Stimulated activated naive CD8-positive, alpha-beta T cell treated with anti-CD3 and anti-CD28 coated beads, Interleukin-15, Interleukin-2, amounts not matched to agents 100 U/mL and 50 U/mL, for 24 hours (primary cell): Measurements from ENCODE around the gene OTOF.

Experiments used
- ATAC-seq: fragments of 150-1000 bp; cut with Tn5 transposase; one replicate; pipeline ENCODE4 v1.10.0; 2021
- DNase-seq: peaks from one replicate; pipeline ENCODE4 v3.0.0; 2021

The OTOF gene

DNA sequence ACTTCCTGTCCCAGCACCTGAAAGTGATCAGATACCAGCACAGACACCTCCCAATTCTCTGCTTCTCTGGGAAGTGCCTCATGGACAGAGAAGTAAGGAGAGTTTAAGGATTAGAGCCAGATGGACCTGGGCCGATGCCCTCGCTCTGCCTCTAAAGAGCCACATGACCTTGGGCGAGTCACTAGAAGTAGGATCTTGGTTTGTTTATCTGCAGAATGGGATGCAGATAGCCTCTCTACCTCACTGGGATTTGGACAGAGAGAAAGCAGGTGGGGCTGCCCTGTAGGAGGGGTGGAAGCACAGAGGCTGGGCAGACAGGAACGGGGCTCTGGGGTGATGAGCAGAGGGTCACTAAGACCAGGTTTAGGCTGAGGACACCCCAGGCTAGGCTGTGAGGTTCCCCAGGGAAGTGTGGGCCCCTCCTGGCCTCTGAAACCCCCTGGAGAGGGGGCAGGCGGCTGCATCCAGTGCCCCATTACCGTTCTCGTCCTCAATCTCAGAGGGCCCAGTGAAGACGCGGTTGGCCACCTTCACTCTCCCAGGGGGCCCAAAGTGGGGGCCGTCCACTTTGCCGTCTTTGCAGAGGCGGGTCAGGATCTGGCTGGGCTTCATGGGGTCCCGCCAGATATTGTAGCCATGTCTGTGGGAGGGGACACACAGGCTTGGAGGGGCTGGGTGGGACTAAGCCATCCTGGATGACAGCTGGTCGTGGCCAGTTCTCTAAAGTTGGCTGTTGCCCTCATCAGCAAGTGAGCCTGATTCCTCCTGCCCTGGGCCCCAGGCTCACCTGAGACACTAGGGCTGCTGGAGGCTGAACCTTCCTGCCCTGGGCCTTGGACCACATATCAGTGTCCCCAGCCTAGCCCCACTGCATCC lies 13.3 kb downstream of the OTOF start:
- DNase-seq = no peak
- ATAC-seq = no peak

DNA sequence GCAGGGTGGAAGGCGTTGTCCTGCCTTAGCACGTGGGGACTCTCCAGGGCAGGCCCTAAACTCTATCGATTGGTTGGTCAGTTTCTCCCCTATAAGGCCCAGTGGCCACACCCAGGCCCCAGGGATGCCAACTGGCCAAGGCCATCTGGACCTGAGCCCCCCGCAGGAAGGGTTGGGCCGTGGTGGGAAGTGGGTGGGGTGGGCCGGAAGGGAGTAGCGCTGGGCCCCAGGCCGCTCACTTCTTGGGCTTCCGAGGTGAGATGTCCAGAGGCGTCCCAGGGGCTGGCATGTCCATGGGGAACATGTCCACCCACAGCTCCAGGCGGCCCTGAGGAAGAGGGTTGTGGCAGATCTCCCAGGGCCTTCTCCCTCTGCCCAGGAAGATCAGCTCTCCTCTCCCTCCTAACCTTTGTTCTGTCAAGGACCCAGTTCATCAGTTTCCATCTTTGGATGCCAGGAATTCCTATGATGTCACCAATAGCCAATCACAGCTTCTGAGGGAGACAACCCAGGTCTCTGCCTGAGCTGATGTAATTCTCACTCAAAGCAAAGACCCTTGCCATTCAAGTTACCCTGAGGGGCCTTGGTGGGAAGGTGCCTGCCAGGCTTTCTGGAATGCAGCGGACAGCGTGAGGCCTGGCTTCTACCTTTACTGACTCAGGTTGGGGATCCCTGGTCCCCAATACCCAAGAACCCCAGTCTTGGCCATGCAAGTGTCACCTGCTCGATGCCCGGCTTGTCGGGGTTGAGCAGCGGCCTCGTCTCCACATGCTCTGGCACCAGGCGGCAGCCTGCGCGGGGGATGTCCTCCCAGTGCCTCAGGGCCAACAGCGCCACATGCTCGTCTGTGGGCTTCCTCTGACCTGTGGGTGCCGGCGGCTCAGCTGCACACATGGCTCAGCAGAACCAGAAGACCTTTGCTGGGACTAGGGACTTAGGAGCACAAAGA lies 14.4 kb downstream of the OTOF start:
- ATAC-seq (peak; percentile 17), DNase-seq (no peak)

DNA sequence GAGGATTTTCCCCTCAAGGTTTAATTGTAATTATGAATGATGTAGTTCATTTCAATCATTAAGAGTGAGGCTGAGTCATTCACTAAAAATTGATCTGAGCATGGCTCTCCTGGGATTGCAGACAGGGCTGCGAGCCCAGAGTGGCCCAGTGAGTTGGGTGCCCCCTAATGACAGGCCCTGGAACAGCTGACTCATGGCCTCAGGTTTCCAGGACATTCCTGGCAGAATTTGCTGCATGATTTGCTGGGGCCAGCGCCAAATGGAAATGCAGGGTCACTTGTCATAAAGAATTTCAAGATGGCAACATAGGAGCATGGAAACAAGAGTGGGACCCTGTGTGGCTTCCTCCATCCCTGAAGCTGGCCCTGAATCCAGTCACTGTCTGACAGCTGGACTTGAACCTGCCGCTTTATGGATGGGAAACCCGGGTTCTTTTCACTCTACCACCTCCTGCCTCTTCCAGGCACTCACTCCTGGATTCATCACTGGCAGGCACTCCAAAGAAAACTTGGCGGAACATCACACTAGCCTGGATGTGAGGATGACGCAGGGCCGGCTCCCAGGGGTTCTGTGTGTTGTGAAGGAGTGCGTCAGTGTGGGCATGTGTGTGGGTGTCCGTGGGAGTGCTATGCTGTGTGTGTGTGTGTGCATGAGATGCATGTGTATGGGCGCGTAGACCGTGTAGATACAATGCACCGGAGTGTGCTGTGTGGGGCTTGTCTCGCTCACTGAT lies 15.2 kb downstream of the OTOF start:
- no peak for DNase-seq

DNA sequence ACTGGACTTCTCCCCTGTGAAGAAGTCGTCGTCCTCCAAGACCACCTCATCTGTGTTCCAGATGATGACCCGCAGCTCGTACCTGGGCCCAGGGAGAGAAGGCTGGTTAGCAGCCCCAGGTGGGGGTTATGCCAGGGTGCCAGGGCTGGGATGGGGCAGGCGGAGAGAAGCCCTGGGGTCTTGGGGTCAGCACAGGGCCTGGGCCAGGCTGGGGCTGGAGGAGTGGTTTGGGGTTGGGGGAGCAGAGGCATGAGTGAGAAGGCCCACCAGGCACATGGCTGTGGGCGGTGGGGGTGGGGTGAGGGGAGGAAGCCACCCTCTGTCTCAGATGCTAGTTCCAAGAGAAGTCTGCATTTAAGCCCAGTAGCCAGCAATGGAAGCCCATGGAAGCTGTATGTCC lies 15.8 kb downstream of the OTOF start:
- ATAC-seq = no peak
- no peak for DNase-seq

More for the DNA sequence above, 15.2 kb downstream of the OTOF start:
- ATAC-seq = no peak

DNA sequence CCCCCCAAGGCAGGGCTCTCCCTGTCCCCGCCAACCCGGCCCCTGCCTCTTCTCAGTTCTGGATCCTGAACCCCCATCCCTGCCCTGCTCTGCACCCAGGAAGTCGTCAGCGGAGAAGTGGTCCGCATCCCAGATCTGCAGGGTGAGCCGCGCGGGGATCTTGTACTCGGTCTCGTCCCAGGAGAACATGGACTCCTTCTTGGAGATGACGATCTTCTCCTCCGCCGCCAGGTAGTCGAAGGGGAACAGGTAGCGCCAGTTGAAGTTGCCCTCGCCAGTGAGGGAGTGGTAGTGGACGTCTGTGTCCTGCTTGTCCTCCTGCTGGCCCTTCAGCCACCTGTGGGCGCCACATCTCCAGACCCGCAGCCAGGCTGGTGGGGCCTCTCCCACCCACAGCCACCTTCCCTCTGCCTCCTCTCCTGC lies 16.3 kb downstream of the OTOF start:
- no peak for DNase-seq
- ATAC-seq = no peak

DNA sequence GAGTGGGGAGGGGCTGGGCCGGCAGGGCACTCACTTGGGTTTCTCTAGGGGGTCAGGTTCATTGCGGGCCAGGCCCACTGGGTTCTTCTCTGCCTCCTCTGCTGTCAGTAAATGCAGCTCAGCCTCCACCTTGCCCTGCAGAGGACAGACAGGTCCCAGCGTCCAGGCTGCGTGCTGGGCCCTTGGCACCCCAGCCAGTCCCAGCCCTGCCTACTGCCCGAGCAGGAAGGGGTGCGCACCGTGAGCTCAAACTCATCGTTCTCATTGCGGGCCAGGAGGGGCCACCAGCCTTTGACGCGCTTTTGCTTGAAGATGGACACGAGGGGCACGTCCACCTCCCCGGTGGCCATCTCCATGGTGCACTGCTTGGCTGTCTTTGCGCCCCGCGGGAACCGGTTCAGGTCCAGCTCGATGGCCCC lies 17.3 kb downstream of the OTOF start:
- no peak for DNase-seq

DNA sequence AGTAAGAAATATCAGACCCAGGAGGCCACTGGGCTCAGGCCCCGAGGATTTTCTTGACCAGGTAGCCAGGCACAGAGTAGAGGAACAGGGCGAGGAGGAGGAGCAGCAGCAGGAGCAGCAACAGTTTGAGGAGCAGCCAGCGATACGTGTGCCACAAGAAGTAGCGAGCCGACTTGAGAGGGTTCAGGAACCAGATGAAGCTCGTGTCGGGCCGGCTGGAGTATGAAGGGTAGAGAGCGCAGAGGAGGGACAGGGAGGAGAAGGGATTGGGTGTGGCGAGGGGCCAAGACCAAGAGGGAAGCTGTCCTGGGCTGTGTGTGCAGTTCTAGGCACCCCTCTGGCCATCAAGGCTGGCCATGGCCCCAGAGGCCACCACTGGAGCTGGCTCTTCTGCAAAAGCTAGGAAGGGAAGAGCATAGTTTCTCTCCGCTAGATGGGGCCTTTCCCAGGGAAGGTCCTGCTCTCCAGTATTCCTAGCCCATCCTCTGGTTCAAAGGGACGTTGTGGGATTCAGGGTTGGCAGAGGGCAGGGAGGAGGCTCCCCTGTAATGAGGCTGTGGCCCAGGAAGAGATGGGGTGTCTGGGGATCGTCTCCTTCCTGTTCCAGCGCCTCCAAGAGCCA lies 17.8 kb downstream of the OTOF start:
- ATAC-seq = no peak
- DNase-seq = no peak

More for the DNA sequence above, 17.3 kb downstream of the OTOF start:
- ATAC-seq = no peak

DNA sequence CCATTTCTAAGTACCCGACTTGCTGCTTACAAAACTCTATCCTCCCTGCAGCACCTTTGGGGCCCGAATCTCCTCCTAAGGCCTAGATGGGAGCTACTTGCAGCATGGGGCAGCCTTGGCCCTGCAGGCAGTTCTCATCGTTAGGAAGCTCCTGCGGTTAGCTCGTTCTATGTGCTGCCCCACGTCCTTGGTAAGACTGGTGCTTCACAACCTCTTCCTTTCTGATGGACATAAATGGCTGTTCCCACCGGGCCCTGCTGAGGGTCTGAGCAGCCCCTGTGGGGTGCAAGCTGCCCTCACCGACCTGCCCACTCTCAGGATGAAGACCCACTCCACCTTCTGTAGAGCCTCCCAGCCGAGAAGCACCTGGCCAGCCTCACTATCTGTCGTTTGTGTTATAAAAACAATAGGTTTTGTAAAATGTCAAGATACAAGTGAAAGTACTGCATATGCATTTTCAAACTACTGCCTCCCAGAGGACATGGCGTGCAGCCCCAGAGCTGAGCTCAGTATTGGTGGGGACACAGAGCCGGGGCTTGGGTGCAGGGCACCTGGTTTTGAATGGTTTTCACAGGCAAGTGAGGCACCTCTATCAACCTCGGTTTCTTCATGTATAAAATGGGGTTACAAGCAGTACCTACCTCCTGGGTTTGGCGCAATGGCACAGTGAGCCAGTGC lies 19.4 kb downstream of the OTOF start:
- DNase-seq (no peak), ATAC-seq (no peak)

DNA sequence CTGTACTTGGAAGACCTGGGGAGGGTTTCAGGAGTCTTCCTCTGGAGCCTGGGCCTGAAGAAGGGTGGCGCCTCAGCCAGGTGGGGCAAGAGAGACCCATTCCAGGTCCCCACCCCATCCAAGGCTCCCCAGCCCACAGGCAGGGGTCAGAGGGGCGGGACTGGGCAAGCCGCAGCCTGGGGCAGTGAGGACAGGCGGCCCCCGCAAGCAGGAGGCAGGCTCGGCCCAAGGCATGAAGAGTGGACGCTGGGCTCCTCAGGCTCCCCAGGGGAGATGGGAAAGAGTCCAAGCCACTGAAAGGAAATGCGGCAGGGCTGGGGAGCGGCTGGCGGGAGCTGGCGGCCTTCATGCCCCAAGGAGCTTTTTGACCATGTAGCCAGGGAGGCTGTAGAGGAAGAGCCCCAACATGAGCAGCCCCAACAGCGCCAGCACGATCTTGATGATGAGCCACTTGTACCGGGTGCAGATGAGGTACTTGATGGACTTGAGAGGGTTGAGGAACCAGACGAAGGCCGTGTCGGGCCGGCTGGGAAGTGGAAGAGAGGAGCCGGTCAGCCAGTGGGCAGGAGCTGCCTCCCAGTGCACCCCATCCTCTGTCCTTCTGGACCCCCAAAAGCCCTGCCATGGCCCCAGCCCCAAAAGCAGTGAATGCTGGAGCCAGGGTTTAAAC lies 20.1 kb downstream of the OTOF start:
- DNase-seq = no peak
- no peak for ATAC-seq

DNA sequence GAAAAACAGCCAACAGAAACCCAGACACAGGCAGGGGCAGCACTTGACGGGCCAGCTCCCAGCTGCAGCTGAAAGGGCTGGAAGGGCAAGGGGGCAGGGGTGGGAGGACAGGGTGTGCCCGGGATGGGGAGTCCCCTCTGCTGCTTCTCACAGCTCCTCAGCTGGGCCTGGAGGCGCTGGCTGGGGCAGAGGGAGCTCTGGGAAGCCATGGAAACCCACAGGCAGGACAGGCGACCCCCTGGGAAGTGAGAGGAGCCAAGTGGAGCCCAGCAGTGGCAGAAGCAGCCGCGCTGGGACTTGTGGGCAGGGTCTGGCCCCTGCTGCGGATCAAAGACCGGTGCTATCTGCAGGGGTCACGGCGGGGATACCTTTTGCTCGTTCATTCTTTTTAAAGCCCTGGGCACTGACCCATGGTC lies 20.7 kb downstream of the OTOF start:
- ATAC-seq (no peak), DNase-seq (no peak)

DNA sequence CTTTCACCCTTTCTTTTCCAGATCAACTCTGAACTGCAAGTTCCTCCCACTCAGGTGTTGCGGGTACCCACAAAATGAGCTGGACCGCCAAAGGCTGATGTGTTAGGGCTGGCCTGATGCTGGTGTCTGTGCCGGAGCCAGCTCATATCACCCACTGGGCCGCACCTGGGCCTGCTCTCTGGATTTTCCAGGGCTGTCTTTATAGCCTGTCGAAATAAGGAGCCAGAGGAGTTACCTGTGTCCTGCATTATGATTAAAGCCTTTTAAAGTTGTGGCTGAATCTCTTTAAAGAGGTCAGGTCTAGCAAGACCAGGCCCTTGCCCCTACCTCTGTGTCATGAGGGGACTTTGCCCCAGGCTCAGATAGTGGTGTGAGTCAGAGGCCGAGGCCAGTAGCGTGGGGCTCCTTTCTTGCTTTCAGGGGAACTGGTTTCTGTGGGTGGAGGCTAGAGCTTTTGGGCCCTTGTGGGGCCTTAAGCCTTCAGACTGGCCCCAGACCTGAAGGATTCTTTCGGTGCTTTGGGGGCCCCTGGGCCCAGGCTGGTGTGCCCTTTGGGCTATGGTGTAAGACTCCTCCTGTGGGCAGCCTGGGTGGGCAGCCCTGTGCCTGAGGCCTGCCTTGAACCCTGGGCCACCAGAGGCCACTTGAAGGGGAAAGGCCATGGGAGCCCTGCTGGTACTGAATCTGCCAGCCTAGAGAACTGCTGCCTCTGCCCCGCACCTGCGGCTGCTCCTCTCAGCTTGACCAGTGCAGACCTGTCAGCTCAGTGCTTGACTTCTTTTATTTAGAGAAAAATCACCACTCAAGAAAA lies 21.3 kb downstream of the OTOF start:
- ATAC-seq (no peak), DNase-seq (no peak)

DNA sequence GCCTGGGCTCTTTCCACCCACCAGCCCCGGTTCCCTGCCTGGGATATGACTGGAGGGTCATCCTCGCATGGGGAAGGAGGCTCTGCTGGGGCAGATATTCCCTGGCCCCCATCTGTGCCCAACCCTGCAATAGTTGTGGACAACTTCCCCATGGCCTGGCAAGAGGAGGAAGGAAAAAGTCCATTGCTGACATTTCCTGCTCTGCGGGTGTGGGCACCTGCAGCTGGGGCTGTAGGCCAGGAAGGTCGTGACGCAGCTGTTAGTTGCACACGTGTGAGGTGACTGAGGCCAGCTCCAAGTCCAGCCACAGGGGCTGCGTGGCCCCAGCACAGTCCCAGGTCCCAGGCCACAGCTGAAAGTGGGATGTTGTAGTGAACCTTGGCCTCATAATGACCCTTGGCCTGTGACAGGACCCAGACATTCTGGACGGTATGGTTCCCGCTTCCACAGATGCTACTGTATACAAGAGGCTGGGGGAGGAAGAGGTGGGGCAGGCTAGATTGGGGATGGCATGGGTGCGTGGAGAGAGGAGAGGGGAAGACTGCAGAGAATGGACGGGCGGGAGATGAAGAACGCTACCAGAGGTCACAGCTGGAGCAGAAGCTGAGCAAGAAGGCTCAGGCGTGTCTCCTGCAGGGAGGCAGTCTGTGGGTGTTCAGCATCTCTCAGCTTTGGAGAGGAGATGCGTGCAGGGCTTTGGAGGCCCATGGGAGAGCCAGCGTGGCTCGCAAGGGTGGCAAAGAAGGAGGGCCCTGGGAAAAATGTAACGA lies 22.1 kb downstream of the OTOF start:
- DNase-seq = no peak
- ATAC-seq = peak; percentile 16

DNA sequence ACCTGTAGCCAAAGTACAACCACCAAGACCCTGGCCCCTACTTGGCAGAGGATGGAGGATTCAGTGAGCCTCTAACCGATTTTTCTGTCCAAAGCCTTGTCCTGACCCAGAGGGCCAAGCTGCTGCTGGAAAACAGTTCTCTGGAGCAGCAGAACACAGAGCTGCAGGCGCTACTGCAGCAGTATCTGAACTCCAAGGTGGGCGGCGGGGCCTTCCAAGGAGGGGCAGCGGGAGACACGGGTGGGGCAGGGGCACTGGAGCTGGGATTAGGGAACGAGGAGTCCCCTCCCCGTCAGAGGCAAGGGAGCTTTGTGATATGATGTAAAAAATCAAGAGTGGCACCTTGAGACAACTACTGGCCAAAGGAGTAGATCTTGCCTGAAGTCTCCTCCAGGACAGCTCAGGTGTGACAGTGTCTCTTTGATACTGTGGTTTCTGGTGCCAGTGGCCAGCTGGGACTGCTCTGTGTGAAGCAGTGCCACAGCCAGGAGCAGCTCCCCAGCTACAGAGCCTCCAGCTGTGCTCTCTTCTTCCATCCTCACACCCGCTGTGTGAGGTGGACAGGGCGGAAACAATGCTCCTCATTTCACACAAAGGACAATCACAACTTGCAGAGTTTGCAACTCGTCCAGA lies 22.8 kb downstream of the OTOF start:
- ATAC-seq (no peak), DNase-seq (no peak)

DNA sequence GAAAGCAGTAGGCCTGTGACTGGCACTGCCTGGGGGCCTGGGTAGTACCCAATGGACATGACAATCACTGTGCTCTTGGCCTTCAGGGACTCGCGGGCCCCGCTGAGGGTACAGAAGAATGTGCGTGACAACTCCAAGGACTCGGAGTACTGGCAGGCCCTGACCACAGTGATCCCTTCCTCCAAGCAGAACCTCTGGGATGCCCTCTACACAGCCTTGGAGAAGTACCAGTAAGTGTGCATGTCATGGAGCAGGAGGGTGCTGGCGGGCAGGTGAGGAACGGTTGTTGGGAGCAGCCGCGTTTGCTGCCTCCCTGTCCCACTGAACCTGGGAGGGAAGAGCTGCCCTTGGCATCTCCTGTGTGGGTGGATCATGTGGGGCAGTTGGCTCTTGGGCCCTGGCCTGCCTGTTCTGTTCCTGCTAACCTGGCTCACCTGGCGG lies 23.3 kb downstream of the OTOF start:
- DNase-seq = no peak

DNA sequence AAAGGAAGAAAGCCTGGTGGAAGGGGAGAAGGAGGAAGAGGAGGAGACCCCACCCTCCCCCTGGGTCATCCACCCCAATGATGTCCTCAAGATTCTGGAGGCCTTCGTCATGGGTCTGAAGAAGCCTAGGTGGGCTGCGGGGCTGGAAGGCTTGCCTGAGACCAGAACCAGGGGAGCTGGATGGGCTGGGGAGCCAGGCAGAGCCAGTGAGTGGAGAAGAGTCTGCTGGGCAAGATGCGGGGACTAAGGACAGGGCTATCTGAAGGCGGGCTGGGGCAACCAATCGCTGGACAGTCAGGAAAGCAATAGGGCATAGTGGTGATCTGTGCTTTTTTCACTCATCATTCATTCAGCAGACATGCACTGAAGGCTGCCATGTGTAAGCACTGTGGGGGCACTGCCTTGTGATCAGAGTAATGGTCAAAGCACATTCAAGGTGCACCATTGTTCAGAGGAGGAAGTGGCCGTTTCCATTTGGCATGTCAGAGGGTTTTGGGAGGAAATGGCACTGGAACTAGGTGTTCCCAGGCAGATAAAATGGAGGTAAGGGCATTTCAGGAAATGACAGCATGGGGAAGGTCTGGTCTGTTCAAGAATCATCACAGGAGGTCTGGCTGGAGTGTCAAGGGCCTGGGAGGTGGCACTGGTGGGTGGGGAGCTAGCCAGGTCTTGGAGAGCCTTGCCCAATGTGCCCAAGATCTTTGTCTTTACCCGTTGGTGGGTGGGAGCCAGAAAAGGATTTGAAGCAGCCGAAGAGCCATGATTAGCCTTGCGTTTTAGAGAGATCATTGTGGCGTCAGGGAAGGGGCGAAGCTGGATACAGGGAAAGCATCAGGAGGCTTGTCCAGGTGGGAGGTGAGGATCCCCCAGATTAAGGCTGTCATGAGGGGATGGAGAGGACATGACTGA lies 24.2 kb downstream of the OTOF start:
- ATAC-seq = no peak
- no peak for DNase-seq

More for the DNA sequence above, 23.3 kb downstream of the OTOF start:
- ATAC-seq = no peak

DNA sequence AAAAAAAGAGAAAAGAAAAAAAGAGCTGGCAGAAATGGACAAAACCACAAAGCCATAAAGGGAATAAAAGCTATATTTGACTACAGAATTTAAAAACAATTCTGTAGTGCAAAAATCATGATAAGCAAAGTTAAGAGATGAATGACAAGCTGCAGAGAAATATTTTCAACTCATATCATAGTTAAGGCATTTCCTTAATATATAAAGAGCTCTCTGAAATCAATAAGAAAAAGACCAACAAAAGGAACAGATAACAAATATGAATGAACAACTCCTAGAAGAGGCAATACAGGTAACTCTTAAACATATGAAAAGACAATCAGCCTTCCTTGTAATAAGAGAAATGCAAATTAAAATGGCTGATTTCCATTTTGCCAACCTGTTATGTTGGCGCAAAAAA lies 26.2 kb downstream of the OTOF start:
- DNase-seq (no peak), ATAC-seq (no peak)

DNA sequence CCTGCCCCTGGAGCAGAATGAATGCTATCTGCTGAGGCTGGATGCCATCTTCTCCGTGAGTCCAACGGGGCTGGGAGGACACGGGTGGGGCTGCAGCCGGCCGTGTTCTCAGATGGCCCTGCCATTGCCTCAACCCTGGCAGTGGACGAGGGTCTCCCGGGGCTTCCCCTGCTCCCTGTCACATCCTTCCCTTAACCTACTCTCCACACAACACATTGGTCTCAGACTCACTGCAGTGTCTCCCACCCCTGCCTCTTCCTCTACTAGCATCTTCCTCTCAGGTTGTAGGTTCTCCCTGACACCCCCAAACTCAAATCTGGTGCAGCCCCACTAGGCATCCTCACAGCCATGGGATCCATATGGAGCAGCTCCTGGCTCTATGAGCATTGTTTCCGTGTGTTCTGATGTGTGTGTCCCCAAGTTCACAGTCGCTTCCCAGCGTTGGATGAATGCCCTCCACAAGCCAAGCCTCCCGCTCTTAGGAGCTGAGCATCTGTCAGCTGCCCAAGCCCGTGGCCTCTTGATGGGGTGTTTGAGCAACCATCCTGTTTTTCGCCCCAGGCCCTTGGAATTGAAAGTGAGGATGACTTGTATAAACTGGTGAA lies 27.8 kb downstream of the OTOF start:
- DNase-seq = no peak
- no peak for ATAC-seq
